NAMALWA (cell line): ENCODE measurements around the gene KLHL25.

Experiments used
- DNase-seq: peaks from one replicate; pipeline ENCODE4 v3.0.0-alpha.2; 2015; ENCODE audit warnings: low spot score

Gene KLHL25

DNA sequence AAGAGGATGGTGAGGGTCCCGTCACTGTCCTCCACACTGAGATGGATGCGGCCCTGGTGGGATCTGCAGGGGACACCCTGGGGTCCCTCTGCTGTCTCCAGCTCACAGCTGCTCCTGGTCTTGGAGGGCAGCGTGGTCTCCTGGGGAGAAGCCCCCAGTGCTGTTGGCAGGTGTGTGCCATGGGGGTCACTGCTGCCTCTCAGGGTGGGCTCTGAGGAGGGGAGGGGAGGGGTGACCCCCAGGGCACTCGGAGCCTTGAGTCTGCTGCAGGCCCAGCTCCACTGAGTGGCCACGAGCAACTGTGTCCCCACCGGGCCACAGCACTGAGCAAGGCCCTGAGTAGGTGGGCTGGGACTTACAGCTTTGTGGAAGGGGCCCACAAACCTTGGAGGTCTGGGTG is 34.7 kb downstream of the KLHL25 start:
- no peak for DNase-seq

GRCh38 chr15:85759376-85759775 is 35.3 kb downstream of the KLHL25 start:
- DNase-seq, result no peak

- DNase-seq, result no peak
Observed at GRCh38 chr15:85758655-85758978, 36.1 kb downstream of the KLHL25 start.

- DNase-seq, result no peak
Observed at GRCh38 chr15:85757939-85758654, 36.6 kb downstream of the KLHL25 start.

GRCh38 chr15:85757073-85757938 is 37.4 kb downstream of the KLHL25 start:
- DNase-seq, result no peak

DNA sequence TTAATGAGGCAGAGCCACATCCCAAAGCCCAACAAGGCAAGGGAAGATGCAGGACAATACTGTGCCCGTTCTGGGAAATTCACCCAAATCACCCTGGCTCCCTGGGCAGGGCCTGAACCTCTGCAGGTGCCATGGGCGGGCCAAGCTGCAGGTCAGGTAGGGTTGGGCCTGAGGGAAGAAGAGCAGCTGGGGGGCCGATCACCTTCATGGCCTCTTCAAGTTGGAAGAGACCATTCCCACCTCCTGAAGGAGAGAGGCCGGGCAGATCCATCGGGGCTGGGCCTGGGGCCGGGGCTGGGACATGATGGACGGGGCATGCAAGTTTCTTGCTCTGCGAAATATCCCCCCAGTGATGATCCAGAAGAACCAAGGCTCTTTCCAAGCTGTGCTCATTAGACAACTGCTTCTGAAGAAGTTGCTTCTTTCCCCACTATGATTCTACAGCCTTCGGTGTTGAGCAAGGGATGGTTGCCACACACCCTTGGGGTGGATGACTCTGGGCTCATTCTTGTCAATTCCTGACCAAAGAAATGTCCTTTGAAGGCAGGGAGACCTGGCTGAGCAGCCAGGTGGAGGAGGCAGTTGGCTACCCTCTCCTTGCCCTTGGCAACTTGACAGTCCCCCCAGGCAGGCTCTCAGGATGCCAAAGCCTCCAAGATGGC is 38.2 kb downstream of the KLHL25 start:
- no peak for DNase-seq

DNA sequence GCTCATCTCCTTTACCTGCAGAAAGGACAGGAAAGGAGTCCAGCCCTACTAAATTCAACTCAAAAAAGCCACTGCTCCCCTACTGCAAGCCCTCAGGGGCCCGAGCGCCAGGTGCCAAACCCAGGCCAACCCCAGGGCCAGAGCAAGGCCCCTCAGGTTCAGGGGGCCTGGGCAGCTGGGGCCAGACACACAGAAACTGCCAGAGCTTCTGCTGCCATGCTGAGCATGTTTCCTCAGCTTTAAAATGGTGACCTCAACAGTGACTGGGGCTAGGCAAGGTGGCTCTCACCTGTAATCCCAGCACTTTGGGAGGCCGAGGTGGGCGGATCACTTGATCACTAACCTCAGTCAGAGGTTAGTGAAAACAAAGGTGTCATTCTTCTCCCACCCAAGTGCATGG is 38.8 kb downstream of the KLHL25 start:
- no peak for DNase-seq

DNA sequence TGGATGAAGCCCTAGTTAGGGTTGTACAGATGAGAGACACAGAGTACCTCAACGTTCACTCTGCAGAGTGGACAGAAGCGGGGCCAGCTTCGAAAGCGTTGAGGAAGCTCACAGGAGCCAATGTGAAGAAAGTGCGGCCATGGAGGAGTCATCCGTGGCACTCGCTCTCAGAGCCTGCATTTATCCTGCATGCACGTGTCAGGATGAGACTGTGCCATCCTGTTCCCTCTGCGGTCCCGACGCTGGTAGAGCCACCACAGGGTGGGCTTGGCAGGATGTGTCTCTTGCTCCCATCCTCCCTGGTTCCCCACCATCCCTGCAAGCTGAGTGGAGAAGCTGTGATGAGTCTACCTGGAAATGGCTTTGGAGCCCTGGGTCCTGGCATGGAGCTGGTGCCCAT is 39.3 kb downstream of the KLHL25 start:
- DNase-seq, result no peak

GRCh38 chr15:85754989-85755388 is 39.7 kb downstream of the KLHL25 start:
- DNase-seq, result no peak

DNA sequence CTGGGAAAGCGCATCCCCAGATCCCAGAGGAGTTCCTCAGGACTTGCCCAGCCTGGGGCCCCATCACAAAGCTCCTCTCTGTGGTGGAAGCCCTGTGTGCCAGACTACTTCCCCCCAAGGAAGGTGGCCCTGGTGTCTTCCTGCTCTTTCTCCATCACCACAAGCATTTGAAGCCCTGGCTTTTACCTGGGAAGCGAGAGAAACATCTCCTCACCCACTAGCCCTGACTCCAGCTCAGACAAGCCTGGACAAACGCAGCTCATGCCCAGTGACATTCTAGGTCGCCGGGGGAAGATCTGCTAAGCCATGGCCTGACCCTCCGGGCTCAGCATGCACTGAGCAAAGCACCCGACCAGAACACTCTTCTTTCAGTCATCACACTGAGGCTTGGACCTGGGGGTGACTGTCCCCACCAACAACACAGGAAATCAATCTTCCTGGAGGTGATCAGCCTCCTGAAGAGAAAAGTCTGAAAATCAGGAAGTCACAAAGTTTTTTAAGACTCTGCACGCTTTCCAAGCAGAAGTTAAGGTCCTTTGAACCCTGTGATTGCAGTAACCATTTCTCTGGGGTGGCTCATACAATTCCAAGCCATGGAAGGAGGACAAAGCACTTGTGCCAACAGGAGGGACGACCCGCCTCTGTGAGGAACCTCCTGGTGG is 40.8 kb downstream of the KLHL25 start:
- DNase-seq, result no peak

GRCh38 chr15:85753261-85753660 is 41.5 kb downstream of the KLHL25 start:
- DNase-seq, result no peak

DNA sequence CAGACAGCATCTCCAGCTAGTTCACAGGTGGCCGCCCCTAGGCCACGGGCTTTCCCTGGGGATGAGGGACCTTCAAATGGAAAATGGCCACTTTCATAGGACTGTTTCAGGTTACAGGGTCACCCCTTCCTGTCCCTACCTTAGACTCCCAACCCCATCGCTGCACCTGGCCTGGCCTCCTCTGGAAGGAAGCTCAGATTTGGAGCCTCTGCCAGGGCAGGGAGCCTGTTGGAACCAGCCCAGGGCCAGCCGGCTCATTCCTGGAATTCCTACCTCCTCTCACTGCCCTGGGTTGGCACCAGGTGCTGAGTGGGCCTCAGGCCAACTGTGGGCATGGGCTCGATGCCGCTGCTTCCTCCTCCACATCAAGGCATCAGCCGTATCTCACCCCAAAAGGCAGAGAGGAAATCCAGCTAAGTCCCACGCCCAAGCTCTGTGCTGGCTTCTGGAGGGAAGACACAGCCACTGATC is 42.2 kb downstream of the KLHL25 start:
- no peak for DNase-seq

- no peak for DNase-seq
Observed at GRCh38 chr15:85752124-85752475, 42.6 kb downstream of the KLHL25 start.

DNA sequence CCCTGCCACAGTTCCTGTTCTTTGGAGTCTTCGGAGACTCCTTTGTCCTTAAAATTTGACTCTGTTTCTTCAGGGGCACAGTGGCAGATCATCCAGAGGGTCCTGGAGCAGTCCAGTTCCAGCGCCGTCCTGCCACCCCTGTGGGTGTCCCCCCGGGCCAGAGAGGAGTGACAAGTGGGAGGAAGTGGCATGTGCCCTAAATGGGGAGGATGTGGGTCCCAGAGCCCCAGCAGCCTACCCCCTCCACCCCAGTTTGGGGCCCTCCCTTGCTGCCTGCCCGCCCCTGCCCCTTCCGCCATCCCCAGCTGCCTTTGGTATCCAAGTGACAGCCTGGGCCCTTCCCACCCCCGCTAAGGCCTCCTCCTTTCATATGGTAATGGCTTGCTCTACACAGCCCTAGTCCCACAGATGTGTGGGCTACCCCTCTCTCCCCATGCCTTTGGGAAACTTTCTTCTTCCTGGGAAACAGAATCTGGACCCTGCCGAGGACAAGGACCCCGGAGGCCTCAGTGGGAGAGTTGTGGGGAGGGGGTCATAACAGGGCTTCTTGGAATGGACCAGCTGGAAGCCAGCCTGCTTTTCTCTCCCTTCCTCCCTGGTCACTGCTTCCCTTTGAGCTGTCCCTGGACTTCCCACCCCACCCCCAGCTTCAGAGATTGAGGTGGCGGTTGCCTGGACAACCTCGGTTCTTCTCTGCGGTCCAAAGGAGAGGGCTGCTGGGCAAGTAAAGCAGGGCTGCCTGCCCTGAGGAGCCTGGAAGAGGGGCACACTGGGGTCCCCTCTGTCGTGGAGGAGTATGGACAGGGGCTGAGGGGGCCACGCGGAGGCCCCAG is 43.2 kb downstream of the KLHL25 start:
- DNase-seq, result no peak

- DNase-seq, result no peak
Observed at GRCh38 chr15:85750319-85751290, 44.1 kb downstream of the KLHL25 start.

GRCh38 chr15:85749261-85750151 is 45.2 kb downstream of the KLHL25 start:
- no peak for DNase-seq

- DNase-seq, result no peak
Observed at GRCh38 chr15:85748729-85749128, 46.0 kb downstream of the KLHL25 start.

DNA sequence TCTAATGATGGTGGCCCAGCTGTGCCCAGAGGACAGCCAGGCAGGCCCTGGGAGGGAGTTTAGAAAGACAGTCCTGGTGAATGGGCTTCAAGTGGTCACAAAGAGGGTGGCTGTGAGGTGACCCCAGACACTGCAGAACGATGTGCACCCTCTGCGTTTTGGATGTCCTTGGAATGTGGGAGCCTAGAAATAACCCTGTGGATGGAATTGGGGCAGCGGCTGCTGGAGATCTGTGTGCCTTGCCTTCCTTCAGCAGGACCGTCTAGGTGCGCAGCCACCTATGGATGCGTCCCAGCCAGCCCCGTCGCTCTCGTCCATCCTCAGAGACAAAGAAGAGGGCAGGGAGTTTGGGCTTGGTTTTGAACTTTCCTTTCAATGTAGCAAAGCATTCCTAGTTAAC is 46.5 kb downstream of the KLHL25 start:
- DNase-seq, result no peak

- no peak for DNase-seq
Observed at GRCh38 chr15:85746641-85747040, 48.1 kb downstream of the KLHL25 start.
